Cardiac fibroblast (primary cell): ENCODE measurements around the gene TENM4.
"Not testable (repeated sequence)": the region's sequence is repeated elsewhere in the genome, so short reads cannot be mapped to it uniquely, and the experiment has no call there.

Experiments used
- DNase-seq, 2 donors: peaks; one replicate each; pipeline versions ENCODE4 v3.0.0 to v3.0.0-alpha.2; 2010; ENCODE audit warnings: low read depth in 2 of 2
- H3K4me3 ChIP-seq, 2 donors: replicated peaks in 1 of 2; 1 replicate in 1 of 2; 2 replicates in 1 of 2; pipeline ENCODE4 v1.5.1; 2011; ENCODE audit warnings: low read depth in 2 of 2, low read length in 2 of 2, mild to moderate bottlenecking in 2 of 2, moderate library complexity in 1 of 2
- CTCF ChIP-seq: IDR thresholded peaks from one replicate; pipeline ENCODE4 v1.5.1; 2011; ENCODE audit warnings: low read depth, mild to moderate bottlenecking, low read length, inconsistent platforms

TENM4 gene

GRCh38 chr11:78615724-78616123, 825.1 kb downstream of the TENM4 start:
- no peak overlapping the region for H3K4me3 ChIP-seq
- TF ChIP-seq CTCF, result peak; percentile 16
- no peak for DNase-seq

GRCh38 chr11:78613378-78613813, 827.4 kb downstream of the TENM4 start:
- no peak overlapping the region for H3K4me3 ChIP-seq
- TF ChIP-seq CTCF, result no peak
- no peak for DNase-seq

GRCh38 chr11:78612721-78613377, 828.0 kb downstream of the TENM4 start:
- no peak for DNase-seq
- H3K4me3 ChIP-seq, result no peak overlapping the region
- no peak for TF ChIP-seq CTCF

GRCh38 chr11:78609321-78609720, 831.5 kb downstream of the TENM4 start:
- DNase-seq, result not testable (repeated sequence)

GRCh38 chr11:78607696-78608095, 833.1 kb downstream of the TENM4 start:
- DNase-seq, result no peak
- H3K4me3 ChIP-seq, result no peak overlapping the region
- TF ChIP-seq CTCF, result no peak

More at GRCh38 chr11:78609321-78609720, 831.5 kb downstream of the TENM4 start:
- H3K4me3 ChIP-seq, result not testable (repeated sequence)

- no peak overlapping the region for H3K4me3 ChIP-seq
- no peak for TF ChIP-seq CTCF
- no peak for DNase-seq
These were observed 834.2 kb downstream of the TENM4 start for GRCh38 chr11:78606667-78607066.

GRCh38 chr11:78605296-78605695, 835.5 kb downstream of the TENM4 start:
- no peak for TF ChIP-seq CTCF
- DNase-seq, result peak; percentile 2 to 39
- H3K4me3 ChIP-seq, result no peak overlapping the region
